Kidney tubule cell (primary cell): Measurements from ENCODE around the gene LILRB1.
A peak's percentile ranks its signal among the peaks of the same experiment; 100 is the strongest.
"Not testable (repeated sequence)": the region's sequence is repeated elsewhere in the genome, so short reads cannot be mapped to it uniquely, and the experiment has no call there.

Experiments used
- DNase-seq: peaks from one replicate; pipeline ENCODE4 v3.0.0-alpha.2; 2018; ENCODE audit warnings: low spot score

The LILRB1 gene

GRCh38 chr19:54662730-54663129 lies 32.4 kb downstream of the LILRB1 start, which contains the start of gene LILRB4:
LILRB4 (plus strand) TSS chr19:54662985; CDS start chr19:54663034, 49 bp downstream.
- DNase-seq: no peak

DNA sequence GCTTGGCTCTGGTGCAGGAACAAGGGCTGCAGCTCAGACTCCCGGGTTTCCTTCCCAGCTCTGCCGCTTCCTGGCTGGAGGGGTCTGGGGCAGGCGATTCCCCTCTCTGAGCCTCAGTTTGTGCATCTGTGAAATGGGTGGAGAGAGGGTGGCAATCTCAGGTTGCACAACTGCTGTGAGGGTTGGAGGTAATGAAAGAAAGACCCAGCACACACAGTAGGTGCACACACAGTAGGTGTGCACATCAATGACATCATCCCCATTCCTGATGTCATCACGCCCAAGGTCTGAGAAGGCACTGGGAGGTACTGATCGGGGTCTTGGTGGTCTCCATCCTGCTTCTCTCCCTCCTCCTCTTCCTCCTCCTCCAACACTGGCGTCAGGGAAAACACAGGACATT lies 35.2 kb downstream of the LILRB1 start:
- DNase-seq: no peak

- DNase-seq: no peak
Measured at GRCh38 chr19:54667217-54667616, 36.9 kb downstream of the LILRB1 start.

DNA sequence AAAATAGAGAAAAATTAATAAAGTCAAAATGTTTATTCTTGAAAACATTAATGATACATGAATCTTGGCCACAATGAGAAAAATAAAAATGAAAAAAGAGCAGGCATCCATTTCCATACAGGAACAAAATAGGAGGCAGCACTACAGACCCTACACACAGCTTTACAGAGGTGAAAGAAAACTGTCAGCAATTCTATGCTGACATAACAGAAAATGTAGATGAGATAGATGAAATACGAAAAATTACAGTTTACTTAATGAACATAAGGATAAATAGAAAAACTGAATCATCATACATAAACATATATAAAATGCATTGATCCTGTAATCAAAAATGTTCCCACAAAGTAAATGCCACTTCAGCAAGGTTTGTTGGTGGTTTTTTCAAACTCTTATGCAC lies 38.1 kb downstream of the LILRB1 start:
- no peak for DNase-seq

DNA sequence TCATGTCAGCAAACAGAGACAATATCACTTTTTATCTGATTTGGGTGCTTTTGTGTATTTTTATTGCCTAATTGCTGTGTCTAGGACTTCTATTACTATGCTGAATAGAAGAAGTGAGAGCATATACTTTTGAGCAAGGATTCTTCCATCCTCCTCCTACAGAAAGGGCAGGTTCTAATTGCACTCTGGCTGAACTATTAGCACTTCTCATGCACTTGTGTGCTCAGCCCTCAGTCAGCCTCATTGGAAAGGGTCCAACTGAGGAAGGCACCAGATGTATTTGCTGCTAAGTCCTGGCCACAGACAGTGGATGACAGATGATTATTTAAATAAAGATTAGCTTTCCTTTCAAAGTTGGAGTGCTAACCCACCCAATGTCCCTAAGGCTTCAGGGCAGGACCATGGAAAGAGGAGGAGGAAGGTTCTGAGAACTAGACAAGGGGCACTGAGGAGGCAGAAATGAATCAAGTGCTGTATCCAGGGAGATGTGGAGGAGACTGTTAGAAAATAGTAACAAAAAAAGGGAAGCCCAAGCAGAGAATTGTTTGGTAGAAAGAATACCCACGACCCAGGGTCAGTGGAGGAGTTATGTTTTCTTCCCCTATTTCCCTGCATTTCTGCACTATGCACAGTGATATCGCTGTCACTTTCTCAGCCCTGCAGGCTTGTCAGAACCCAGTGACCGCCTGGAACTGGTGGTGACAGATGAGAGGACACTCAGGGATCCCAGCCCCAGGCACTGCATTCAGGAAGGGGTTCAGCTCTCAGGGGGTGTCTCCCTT lies 40.5 kb downstream of the LILRB1 start:
- no peak for DNase-seq

GRCh38 chr19:54673222-54673621 lies 42.9 kb downstream of the LILRB1 start:
- DNase-seq: no peak

DNA sequence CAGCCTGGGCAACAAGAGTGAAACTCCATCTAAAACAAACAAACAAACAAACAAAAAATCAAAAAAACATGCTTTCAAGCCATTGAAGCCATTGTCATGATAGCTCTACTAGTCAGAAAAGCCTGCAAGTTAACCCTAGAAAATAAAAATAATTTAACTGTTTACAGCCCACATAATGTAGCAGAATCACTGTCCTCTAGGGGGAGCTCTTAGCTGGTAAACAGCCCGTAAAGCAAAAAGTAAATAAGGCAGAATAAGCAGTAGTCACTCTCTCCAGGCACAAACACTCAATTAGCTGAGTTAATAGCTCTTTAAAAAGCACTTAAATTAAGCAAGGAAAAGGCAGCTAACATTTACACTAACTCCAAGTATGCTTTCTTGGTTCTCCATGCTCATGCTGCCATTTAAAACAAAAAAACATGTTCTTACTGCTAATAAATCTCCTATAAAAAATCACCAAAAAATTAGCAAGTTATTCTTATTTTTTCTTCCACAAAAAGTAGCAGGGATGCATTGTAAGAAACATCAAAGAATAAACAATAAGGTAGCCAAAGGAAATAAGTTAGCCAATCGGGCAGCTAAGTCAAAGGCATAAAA lies 43.8 kb downstream of the LILRB1 start:
- DNase-seq: peak; percentile 39

- DNase-seq: peak; percentile 33
Measured at GRCh38 chr19:54676210-54676834, 46.0 kb downstream of the LILRB1 start.

GRCh38 chr19:54677217-54677616 lies 46.9 kb downstream of the LILRB1 start:
- DNase-seq: no peak

DNA sequence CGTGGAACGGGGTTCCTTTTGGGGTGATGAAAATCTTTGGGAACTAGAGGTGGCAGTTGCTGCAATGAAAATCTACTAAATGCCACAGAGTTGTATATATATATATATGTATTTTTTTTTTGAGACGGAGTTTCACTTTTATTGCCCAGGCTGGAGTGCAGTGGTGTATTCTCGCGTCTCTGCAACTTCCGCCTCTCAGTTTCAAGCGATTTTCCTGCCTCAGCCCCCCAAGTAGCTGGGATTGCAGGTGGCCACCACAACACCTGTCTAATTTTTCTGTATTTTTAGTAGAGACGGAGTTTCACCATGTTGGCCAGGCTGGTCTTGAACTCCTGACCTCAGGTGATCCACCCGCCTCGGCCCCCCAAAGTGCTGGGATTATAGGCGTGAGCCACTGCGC lies 51.3 kb downstream of the LILRB1 start:
- DNase-seq: not testable (repeated sequence)

GRCh38 chr19:54682306-54682856 lies 52.1 kb downstream of the LILRB1 start:
- no peak for DNase-seq

DNA sequence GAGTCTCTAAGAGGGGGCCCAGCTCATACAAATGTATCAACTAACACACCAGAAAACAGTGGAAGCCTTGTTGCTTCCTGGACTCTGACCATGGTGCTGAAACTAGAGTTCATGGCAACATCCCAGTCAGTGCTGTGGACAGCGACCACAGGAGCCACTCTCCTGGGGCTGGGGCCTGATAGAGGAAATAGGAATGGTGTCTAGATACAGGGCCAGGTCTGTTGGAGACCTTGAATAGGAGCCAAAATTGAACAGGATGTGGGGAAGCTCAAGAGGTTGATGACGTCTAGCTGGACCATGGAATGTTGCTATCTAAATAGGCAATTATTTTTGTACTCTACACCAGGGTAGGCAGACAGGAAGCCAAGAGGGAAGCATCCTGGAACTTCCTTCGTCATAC lies 54.2 kb downstream of the LILRB1 start:
- DNase-seq: peak; percentile 10
